ENCODE measurements around the gene FRAS1.

DNA sequence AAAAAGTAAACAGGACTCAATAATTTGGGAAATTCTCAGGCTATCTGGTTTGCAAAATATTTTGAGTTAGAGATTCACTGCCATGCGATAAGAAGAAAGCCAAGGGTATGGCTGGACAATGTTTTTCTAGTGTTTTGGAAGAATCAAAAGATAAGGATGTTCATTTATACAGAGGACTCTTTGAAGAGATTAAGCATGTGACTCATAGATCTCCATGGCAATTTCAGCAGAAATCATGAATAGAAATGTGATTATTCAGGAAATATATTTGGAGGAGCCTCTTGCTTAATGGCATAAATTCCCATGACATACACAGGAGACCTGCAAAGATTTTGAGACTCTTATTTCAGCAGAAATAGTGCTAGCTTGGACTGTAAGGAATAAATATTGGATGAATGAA lies 16.7 kb upstream of the FRAS1 start:
- no peak for TF ChIP-seq ZNF274 (IDR thresholded peaks at IDR 0.05; ENCODE audit: borderline replicate concordance, extremely low read depth, low read length)
- no peak for TF ChIP-seq EP300 (IDR thresholded peaks at IDR 0.05; ENCODE audit: borderline replicate concordance in 1 of 2, low read depth in 2 of 2, low read length in 2 of 2)
- no peak for TF ChIP-seq EZH2 (IDR thresholded peaks at IDR 0.05; ENCODE audit: low read depth, low read length, severe bottlenecking)
- no peak for TF ChIP-seq JUN (IDR thresholded peaks at IDR 0.05; ENCODE audit: low read depth, low read length)
- TF ChIP-seq, protein P1, sequence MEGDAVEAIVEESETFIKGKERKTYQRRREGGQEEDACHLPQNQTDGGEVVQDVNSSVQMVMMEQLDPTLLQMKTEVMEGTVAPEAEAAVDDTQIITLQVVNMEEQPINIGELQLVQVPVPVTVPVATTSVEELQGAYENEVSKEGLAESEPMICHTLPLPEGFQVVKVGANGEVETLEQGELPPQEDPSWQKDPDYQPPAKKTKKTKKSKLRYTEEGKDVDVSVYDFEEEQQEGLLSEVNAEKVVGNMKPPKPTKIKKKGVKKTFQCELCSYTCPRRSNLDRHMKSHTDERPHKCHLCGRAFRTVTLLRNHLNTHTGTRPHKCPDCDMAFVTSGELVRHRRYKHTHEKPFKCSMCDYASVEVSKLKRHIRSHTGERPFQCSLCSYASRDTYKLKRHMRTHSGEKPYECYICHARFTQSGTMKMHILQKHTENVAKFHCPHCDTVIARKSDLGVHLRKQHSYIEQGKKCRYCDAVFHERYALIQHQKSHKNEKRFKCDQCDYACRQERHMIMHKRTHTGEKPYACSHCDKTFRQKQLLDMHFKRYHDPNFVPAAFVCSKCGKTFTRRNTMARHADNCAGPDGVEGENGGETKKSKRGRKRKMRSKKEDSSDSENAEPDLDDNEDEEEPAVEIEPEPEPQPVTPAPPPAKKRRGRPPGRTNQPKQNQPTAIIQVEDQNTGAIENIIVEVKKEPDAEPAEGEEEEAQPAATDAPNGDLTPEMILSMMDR (IDR thresholded peaks at IDR 0.05; ENCODE audit: control extremely low read depth in 1 of 3, insufficient read depth in 1 of 3, low read depth in 1 of 3, low read length in 3 of 3) = no peak
- TF ChIP-seq POLR2AphosphoS5 (IDR thresholded peaks at IDR 0.05; ENCODE audit: low read depth, low read length) = no peak

All from H1 (cell line).